ENCODE data around the gene BCL6.

The BCL6 gene

DNA sequence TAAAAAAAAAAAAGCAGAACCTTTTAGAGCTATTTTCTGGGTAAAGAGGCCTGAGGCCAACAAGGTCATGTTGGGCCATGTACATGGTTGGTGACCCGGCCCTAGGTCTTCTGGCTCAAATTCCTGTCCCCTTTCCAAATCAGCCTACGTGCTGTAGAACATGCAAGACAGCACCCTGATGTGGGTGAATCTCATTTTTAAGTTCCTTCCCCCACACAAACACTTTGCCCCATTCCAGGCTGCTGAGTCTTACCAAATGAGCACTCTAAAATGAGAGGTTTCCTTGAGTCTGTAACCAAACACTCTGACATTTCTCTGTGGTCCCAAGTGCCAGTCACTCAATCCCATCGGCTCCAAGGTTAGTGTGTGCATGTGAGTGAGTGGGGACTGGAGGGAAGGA lies 9.4 kb downstream of the BCL6 start:
- TF ChIP-seq, protein P1, sequence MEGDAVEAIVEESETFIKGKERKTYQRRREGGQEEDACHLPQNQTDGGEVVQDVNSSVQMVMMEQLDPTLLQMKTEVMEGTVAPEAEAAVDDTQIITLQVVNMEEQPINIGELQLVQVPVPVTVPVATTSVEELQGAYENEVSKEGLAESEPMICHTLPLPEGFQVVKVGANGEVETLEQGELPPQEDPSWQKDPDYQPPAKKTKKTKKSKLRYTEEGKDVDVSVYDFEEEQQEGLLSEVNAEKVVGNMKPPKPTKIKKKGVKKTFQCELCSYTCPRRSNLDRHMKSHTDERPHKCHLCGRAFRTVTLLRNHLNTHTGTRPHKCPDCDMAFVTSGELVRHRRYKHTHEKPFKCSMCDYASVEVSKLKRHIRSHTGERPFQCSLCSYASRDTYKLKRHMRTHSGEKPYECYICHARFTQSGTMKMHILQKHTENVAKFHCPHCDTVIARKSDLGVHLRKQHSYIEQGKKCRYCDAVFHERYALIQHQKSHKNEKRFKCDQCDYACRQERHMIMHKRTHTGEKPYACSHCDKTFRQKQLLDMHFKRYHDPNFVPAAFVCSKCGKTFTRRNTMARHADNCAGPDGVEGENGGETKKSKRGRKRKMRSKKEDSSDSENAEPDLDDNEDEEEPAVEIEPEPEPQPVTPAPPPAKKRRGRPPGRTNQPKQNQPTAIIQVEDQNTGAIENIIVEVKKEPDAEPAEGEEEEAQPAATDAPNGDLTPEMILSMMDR (IDR thresholded peaks at IDR 0.05; ENCODE audit: borderline replicate concordance, control extremely low read depth, extremely low read depth, insufficient read depth, missing control alignments) = no peak
- in situ Hi-C loops (cut with MboI; ENCODE audit: low sequenced_read_pairs, unreplicated experiment) = loop anchor here (25.0 kb wide), 1 partner anchor 1401 kb away; no protein-coding TSS in a partner anchor
- DNase-seq (ENCODE audit: low spot score) = no peak

GRCh38 chr3:187735383-187735782 lies 9.9 kb downstream of the BCL6 start:
- in situ Hi-C loops (cut with MboI; ENCODE audit: low sequenced_read_pairs, unreplicated experiment) = loop anchor here (25.0 kb wide), 1 partner anchor 1402 kb away; no protein-coding TSS in a partner anchor
- DNase-seq (ENCODE audit: low spot score) = no peak
- TF ChIP-seq, protein P1 (IDR thresholded peaks at IDR 0.05; ENCODE audit: borderline replicate concordance, control extremely low read depth, extremely low read depth, insufficient read depth, missing control alignments) = no peak

DNA sequence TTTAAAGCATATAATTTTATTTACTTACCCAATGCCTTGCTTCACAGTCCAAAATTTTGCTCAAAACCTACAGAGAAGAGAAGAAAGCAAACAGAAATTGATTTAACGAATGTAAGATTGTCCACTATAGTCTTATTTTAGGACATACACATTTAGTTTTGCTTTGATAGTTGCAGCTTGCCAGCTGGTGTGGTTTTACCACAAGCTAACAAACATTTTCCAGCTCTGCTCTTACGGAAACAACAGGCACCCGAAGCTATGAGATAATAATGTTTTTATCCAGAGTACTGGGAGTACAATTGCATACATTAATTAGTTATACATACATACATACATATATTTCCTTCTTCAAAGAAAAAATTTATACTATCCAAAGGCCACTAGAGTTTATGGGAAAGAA lies 10.4 kb downstream of the BCL6 start:
- in situ Hi-C loops (cut with MboI; ENCODE audit: low sequenced_read_pairs, unreplicated experiment) = loop anchor here (25.0 kb wide), 1 partner anchor 1402 kb away; no protein-coding TSS in a partner anchor
- TF ChIP-seq, protein P1 (IDR thresholded peaks at IDR 0.05; ENCODE audit: borderline replicate concordance, control extremely low read depth, extremely low read depth, insufficient read depth, missing control alignments) = no peak
- DNase-seq (ENCODE audit: low spot score) = no peak

DNA sequence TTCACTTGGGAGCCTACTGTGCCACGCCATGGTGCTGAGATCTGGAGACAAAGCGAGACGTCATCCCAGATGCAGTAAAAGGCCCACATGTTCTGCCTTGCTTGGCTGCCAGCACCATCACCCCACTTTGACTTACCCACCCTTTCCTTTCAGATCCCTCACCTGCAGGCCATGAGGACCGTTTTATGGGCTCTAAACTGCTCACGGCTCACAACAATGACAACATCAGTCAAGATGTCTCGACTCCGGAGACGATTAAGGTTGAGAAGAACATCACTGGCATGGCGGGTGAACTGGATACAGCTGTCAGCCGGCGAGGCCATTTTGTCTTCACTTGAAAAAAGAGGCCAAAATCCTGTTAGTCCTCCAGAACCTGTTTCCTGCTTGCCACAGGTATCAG lies 11.9 kb downstream of the BCL6 start:
- TF ChIP-seq, protein P1 (IDR thresholded peaks at IDR 0.05; ENCODE audit: borderline replicate concordance, control extremely low read depth, extremely low read depth, insufficient read depth, missing control alignments) = no peak
- in situ Hi-C loops (cut with MboI; ENCODE audit: low sequenced_read_pairs, unreplicated experiment) = loop anchor here (25.0 kb wide), 1 partner anchor 1404 kb away; no protein-coding TSS in a partner anchor
- no peak for DNase-seq (ENCODE audit: low spot score)

GRCh38 chr3:187729598-187729997 lies 15.7 kb downstream of the BCL6 start:
- DNase-seq (ENCODE audit: low spot score) = no peak
- in situ Hi-C loops (cut with MboI; ENCODE audit: low sequenced_read_pairs, unreplicated experiment) = loop anchor here (25.0 kb wide), 1 partner anchor 1408 kb away; no protein-coding TSS in a partner anchor
- TF ChIP-seq, protein P1 (IDR thresholded peaks at IDR 0.05; ENCODE audit: borderline replicate concordance, control extremely low read depth, extremely low read depth, insufficient read depth, missing control alignments) = no peak

- TF ChIP-seq, protein P1 (IDR thresholded peaks at IDR 0.05; ENCODE audit: borderline replicate concordance, control extremely low read depth, extremely low read depth, insufficient read depth, missing control alignments) = no peak
- in situ Hi-C loops (cut with MboI; ENCODE audit: low sequenced_read_pairs, unreplicated experiment) = loop anchor here (25.0 kb wide), 1 partner anchor 1408 kb away; no protein-coding TSS in a partner anchor
Measured at GRCh38 chr3:187728940-187729583, 16.2 kb downstream of the BCL6 start.

More at GRCh38 chr3:187728940-187729583, 16.2 kb downstream of the BCL6 start:
- no peak for DNase-seq (ENCODE audit: low spot score)
